SK-N-MC (cell line): ENCODE data around the gene UBE2R2.

Experiments used
- EZH2 ChIP-seq: fragments of 200-600 bp; sonication (generic); IDR thresholded peaks from one replicate; pipeline ENCODE4 v1.6.1; 2017; ENCODE audit warnings: antibody characterized with exemption
- FOXP2 ChIP-seq: optimal IDR thresholded peaks from 2 replicates; pipeline ENCODE3; 2011; ENCODE audit warnings: mild to moderate bottlenecking, moderate library complexity; ENCODE audit not compliant: insufficient read depth; ENCODE audit errors: extremely low read length, control extremely low read depth
- POLR2AphosphoS5 ChIP-seq: IDR thresholded peaks from 2 replicates; pipeline ENCODE4 v1.6.1; 2012; ENCODE audit warnings: mild to moderate bottlenecking, low read depth, low read length, borderline replicate concordance

DNA sequence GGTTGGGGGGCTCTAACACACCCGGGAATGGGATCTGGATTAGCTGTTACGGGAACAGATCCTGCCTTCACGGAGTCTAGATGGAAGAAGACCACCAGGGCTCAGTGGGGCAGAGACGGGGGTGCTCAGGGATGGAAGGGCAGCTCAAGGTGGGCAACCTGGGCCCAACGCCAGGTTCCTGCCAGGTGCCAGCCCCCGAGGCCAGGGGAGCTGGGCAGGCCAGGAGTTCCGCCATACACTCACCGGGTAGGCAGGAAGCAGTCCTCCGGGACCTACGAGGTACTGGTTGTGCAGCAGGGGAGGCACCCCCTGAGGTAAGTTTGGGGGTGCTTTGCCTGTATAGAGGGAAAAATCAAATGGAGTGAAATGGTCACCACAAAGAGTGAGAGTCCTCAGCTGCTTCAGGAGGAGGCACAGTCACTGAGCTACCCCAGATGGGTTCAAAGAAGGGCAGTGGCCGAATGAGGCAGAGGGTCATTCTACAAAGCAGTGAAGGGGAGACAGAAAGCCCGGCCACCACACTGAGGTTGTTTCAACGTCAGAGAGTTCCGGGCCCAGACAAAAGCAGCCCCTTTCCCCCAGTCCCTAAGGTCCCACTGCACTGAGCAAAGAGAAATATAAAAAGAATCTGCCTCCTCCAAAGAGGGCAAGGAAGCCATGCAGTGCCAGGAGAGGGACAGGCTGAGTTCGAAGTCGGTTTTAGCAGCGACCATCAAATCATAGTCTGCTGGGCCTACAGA is 110.0 kb downstream of the UBE2R2 start:
- TF ChIP-seq EZH2, result no peak
- no peak for TF ChIP-seq POLR2AphosphoS5
- no peak for TF ChIP-seq FOXP2
